Mesendoderm (in vitro differentiated cells): ENCODE data around the gene GCNT3.

Experiments used
- DNase-seq: peaks from one replicate; pipeline ENCODE4 v3.0.0; 2013
- H2AK5ac ChIP-seq: 2 replicates; pipeline ENCODE4 v1.6.1; 2013; ENCODE audit warnings: low read length, inconsistent platforms
- H2BK120ac ChIP-seq: 2 replicates; pipeline ENCODE4 v1.6.1; 2013; ENCODE audit warnings: low read depth, mild to moderate bottlenecking, low read length, moderate library complexity, mixed read lengths
- H2BK15ac ChIP-seq: replicated peaks from 2 replicates; pipeline ENCODE4 v1.6.1; 2013; ENCODE audit warnings: low read depth, mild to moderate bottlenecking, moderate library complexity
- H2BK5ac ChIP-seq: 2 replicates; pipeline ENCODE4 v1.6.1; 2013; ENCODE audit warnings: low read length, inconsistent platforms
- H3K18ac ChIP-seq: 2 replicates; pipeline ENCODE4 v1.6.1; 2013; ENCODE audit warnings: mild to moderate bottlenecking, low read length, mixed read lengths
- H3K23ac ChIP-seq: one replicate; pipeline ENCODE4 v1.6.1; 2013; ENCODE audit warnings: low read length
- H3K27ac ChIP-seq: 2 replicates; pipeline ENCODE4 v1.5.1; 2013; ENCODE audit warnings: low read depth, mild to moderate bottlenecking, inconsistent platforms, low read length, moderate library complexity
- H3K27me3 ChIP-seq: 2 replicates; pipeline ENCODE4 v1.6.1; 2013; ENCODE audit warnings: low read length, control low read depth, mild to moderate bottlenecking, inconsistent platforms; ENCODE audit not compliant: insufficient read depth, poor library complexity
- H3K36me3 ChIP-seq: 2 replicates; pipeline ENCODE4 v1.6.1; 2013; ENCODE audit warnings: low read length, inconsistent platforms; ENCODE audit not compliant: control insufficient read depth, insufficient read depth
- H3K4ac ChIP-seq: one replicate; pipeline ENCODE4 v1.6.1; 2013; ENCODE audit warnings: low read depth, mild to moderate bottlenecking, low read length, moderate library complexity
- H3K4me1 ChIP-seq: 2 replicates; pipeline ENCODE4 v1.6.1; 2013; ENCODE audit warnings: low read depth, low read length, inconsistent platforms; ENCODE audit not compliant: control insufficient read depth
- H3K4me2 ChIP-seq: 2 replicates; pipeline ENCODE4 v1.6.1; 2013; ENCODE audit warnings: low read length
- H3K4me3 ChIP-seq: 2 replicates; pipeline ENCODE4 v1.5.1; 2013; ENCODE audit warnings: mild to moderate bottlenecking, low read length
- H3K56ac ChIP-seq: one replicate; pipeline ENCODE4 v1.6.1; 2013; ENCODE audit warnings: low read length
- H3K79me1 ChIP-seq: 2 replicates; pipeline ENCODE4 v1.6.1; 2013; ENCODE audit warnings: low read length, inconsistent platforms
- H3K79me2 ChIP-seq: 2 replicates; pipeline ENCODE4 v1.6.1; 2013; ENCODE audit warnings: mild to moderate bottlenecking, low read length; ENCODE audit not compliant: control insufficient read depth, insufficient read depth
- H3K9ac ChIP-seq: 2 replicates; pipeline ENCODE4 v1.6.1; 2013; ENCODE audit warnings: low read length, inconsistent platforms
- H4K5ac ChIP-seq: one replicate; pipeline ENCODE4 v1.6.1; 2013; ENCODE audit warnings: low read length
- H4K8ac ChIP-seq: one replicate; pipeline ENCODE4 v1.6.1; 2013; ENCODE audit warnings: low read depth, mild to moderate bottlenecking, control low read depth, low read length, moderate library complexity
- WGBS: extraction: QIAGEN DNeasy Blood & Tissue Kit; methylation state at CpG from one replicate; pipeline ENCODE4 v1.1.7; 2013; ENCODE audit warnings: low lambda C conversion rate, missing lambda C conversion rate; ENCODE audit not compliant: insufficient coverage; ENCODE audit errors: extremely low coverage; 5-methylcytosine and 5-hydroxymethylcytosine counted together

The GCNT3 gene

GRCh38 chr15:59570315-59570714 is 41.3 kb upstream of the GCNT3 start:
- H3K9ac ChIP-seq = no peak overlapping the region
- H4K5ac ChIP-seq = no peak overlapping the region
- no peak overlapping the region for H3K4me3 ChIP-seq
- no peak overlapping the region for H2BK5ac ChIP-seq
- no peak overlapping the region for H2BK120ac ChIP-seq
- no peak overlapping the region for H3K27ac ChIP-seq
- no peak overlapping the region for H3K18ac ChIP-seq
- no peak overlapping the region for H4K8ac ChIP-seq
- no peak for DNase-seq
- H3K23ac ChIP-seq = no peak overlapping the region
- no peaks in the 10 kb centered on the region for H3K4me1 ChIP-seq
- no peak overlapping the region for H3K56ac ChIP-seq
- WGBS = no CpG with 5 or more reads among the region's 3 CpGs
- H3K79me1 ChIP-seq = no peaks in the 10 kb centered on the region
- H3K27me3 ChIP-seq = no peaks in the 10 kb centered on the region
- no peak overlapping the region for H2AK5ac ChIP-seq
- H3K36me3 ChIP-seq = no peaks in the 10 kb centered on the region
- no peak overlapping the region for H2BK15ac ChIP-seq
- H3K4ac ChIP-seq = no peak overlapping the region
- H3K4me2 ChIP-seq = no peak overlapping the region
- no peaks in the 10 kb centered on the region for H3K79me2 ChIP-seq

GRCh38 chr15:59571606-59572005 is 40.0 kb upstream of the GCNT3 start:
- H3K23ac ChIP-seq = no peak overlapping the region
- H3K4me1 ChIP-seq = no peaks in the 10 kb centered on the region
- WGBS = no CpG with 5 or more reads among the region's 6 CpGs
- H3K79me1 ChIP-seq = no peaks in the 10 kb centered on the region
- H3K4ac ChIP-seq = no peak overlapping the region
- no peak overlapping the region for H3K4me2 ChIP-seq
- no peak overlapping the region for H2BK15ac ChIP-seq
- H3K36me3 ChIP-seq = no peaks in the 10 kb centered on the region
- H3K56ac ChIP-seq = no peak overlapping the region
- DNase-seq = no peak
- no peak overlapping the region for H2BK5ac ChIP-seq
- H4K5ac ChIP-seq = no peak overlapping the region
- no peak overlapping the region for H3K18ac ChIP-seq
- H2AK5ac ChIP-seq = no peak overlapping the region
- H3K9ac ChIP-seq = no peak overlapping the region
- no peak overlapping the region for H3K27ac ChIP-seq
- no peak overlapping the region for H4K8ac ChIP-seq
- no peaks in the 10 kb centered on the region for H3K79me2 ChIP-seq
- H2BK120ac ChIP-seq = no peak overlapping the region
- H3K27me3 ChIP-seq = no peaks in the 10 kb centered on the region
- H3K4me3 ChIP-seq = no peak overlapping the region

- no peak overlapping the region for H3K4me3 ChIP-seq
- no peak for DNase-seq
These were observed 28.5 kb upstream of the GCNT3 start for GRCh38 chr15:59583088-59583487.

GRCh38 chr15:59587085-59587826 is 24.3 kb upstream of the GCNT3 start:
- H3K79me2 ChIP-seq = no peaks in the 10 kb centered on the region
- no peak overlapping the region for H4K8ac ChIP-seq
- no peak overlapping the region for H3K9ac ChIP-seq
- no peak overlapping the region for H2AK5ac ChIP-seq
- H3K23ac ChIP-seq = no peak overlapping the region
- H3K27ac ChIP-seq = no peak overlapping the region
- no peak overlapping the region for H2BK15ac ChIP-seq
- no peak overlapping the region for H2BK120ac ChIP-seq
- WGBS = no CpG with 5 or more reads among the region's 3 CpGs
- no peaks in the 10 kb centered on the region for H3K79me1 ChIP-seq
- no peak overlapping the region for H3K56ac ChIP-seq
- no peak overlapping the region for H4K5ac ChIP-seq
- DNase-seq = no peak
- no peak overlapping the region for H3K4me3 ChIP-seq
- H3K36me3 ChIP-seq = no peaks in the 10 kb centered on the region
- no peaks in the 10 kb centered on the region for H3K27me3 ChIP-seq
- H3K4me2 ChIP-seq = no peak overlapping the region
- no peak overlapping the region for H3K4ac ChIP-seq
- no peak overlapping the region for H3K18ac ChIP-seq
- H3K4me1 ChIP-seq = no peaks in the 10 kb centered on the region
- H2BK5ac ChIP-seq = no peak overlapping the region

More at GRCh38 chr15:59583088-59583487, 28.5 kb upstream of the GCNT3 start:
- Histone ChIP-seq H3K79me1 (no peaks in the 10 kb centered on the region), H3K4me2 (no peak overlapping the region), H2BK120ac (no peak overlapping the region), H3K9ac (no peak overlapping the region), H2AK5ac (no peak overlapping the region), H3K27ac (no peak overlapping the region), H2BK15ac (no peak overlapping the region), H3K36me3 (no peaks in the 10 kb centered on the region), H3K23ac (no peak overlapping the region), H3K79me2 (no peaks in the 10 kb centered on the region), H3K56ac (no peak overlapping the region), H4K8ac (no peak overlapping the region), H2BK5ac (no peak overlapping the region), H4K5ac (no peak overlapping the region), H3K4ac (no peak overlapping the region), H3K4me1 (no peaks in the 10 kb centered on the region), H3K27me3 (no peaks in the 10 kb centered on the region), H3K18ac (no peak overlapping the region)
- WGBS = no CpG with 5 or more reads among the region's 3 CpGs

GRCh38 chr15:59590027-59590426 is 21.6 kb upstream of the GCNT3 start:
- H3K79me2 ChIP-seq = no peaks in the 10 kb centered on the region
- H2BK5ac ChIP-seq = no peak overlapping the region
- H2AK5ac ChIP-seq = no peak overlapping the region
- no peak overlapping the region for H3K4ac ChIP-seq
- no peak overlapping the region for H3K9ac ChIP-seq
- no peak overlapping the region for H3K23ac ChIP-seq
- no peak overlapping the region for H2BK120ac ChIP-seq
- DNase-seq = no peak
- no peak overlapping the region for H2BK15ac ChIP-seq
- no peak overlapping the region for H3K4me3 ChIP-seq
- no peaks in the 10 kb centered on the region for H3K36me3 ChIP-seq
- no peak overlapping the region for H4K5ac ChIP-seq
- no peaks in the 10 kb centered on the region for H3K27me3 ChIP-seq
- no peak overlapping the region for H4K8ac ChIP-seq
- no peaks in the 10 kb centered on the region for H3K79me1 ChIP-seq
- no peak overlapping the region for H3K18ac ChIP-seq
- H3K4me2 ChIP-seq = no peak overlapping the region
- H3K4me1 ChIP-seq = no peaks in the 10 kb centered on the region
- WGBS = no CpG with 5 or more reads among the region's 7 CpGs
- H3K27ac ChIP-seq = no peak overlapping the region
- H3K56ac ChIP-seq = no peak overlapping the region

- Histone ChIP-seq H3K4me1 (no peaks in the 10 kb centered on the region), H3K23ac (no peak overlapping the region), H3K27ac (no peak overlapping the region), H3K4ac (no peak overlapping the region), H2BK120ac (no peak overlapping the region), H3K79me2 (no peaks in the 10 kb centered on the region), H3K9ac (no peak overlapping the region), H2AK5ac (no peak overlapping the region), H4K8ac (no peak overlapping the region), H2BK5ac (no peak overlapping the region), H4K5ac (no peak overlapping the region), H3K56ac (no peak overlapping the region), H3K18ac (no peak overlapping the region), H2BK15ac (no peak overlapping the region), H3K79me1 (no peaks in the 10 kb centered on the region), H3K27me3 (no peaks in the 10 kb centered on the region), H3K4me2 (no peak overlapping the region), H3K36me3 (no peaks in the 10 kb centered on the region), H3K4me3 (no peak overlapping the region)
- no peak for DNase-seq
- whole genome bisulfite sequencing = no CpG with 5 or more reads among the region's 2 CpGs
These were observed 20.2 kb upstream of the GCNT3 start for GRCh38 chr15:59591356-59591755.
